Measurements from ENCODE around the gene PMEL.
A peak's percentile ranks its signal among the peaks of the same experiment; 100 is the strongest.
"Not testable (repeated sequence)": the region's sequence is repeated elsewhere in the genome, so short reads cannot be mapped to it uniquely, and the experiment has no call there.

The PMEL gene

GRCh38 chr12:55981882-55982281, 16.0 kb upstream of the PMEL start:
- H3K27me3 ChIP-seq (ENCODE audit: control insufficient read depth, insufficient read depth, low read length); H3K4me1 ChIP-seq (ENCODE audit: control insufficient read depth, insufficient read depth, low read length); H3K9ac ChIP-seq (ENCODE audit: low read depth, low read length); H3K4me3 ChIP-seq (ENCODE audit: low read depth, low read length); H3K9me3 ChIP-seq (ENCODE audit: control insufficient read depth, insufficient read depth, low read length): not testable (repeated sequence)
- peaks cover 11% of the 10 kb centered on the region for H3K36me3 ChIP-seq (ENCODE audit: control insufficient read depth, insufficient read depth, low read length)

GRCh38 chr12:55979069-55979468, 13.2 kb upstream of the PMEL start:
- no peak overlapping the region for H3K4me3 ChIP-seq (ENCODE audit: low read depth, low read length)
- H3K4me1 ChIP-seq (ENCODE audit: control insufficient read depth, insufficient read depth, low read length) = peaks cover 3% of the 10 kb centered on the region
- H3K9me3 ChIP-seq (ENCODE audit: control insufficient read depth, insufficient read depth, low read length) = no peaks in the 10 kb centered on the region
- no peak overlapping the region for H3K9ac ChIP-seq (ENCODE audit: low read depth, low read length)
- H3K36me3 ChIP-seq (ENCODE audit: control insufficient read depth, insufficient read depth, low read length) = peaks cover 11% of the 10 kb centered on the region
- H3K27me3 ChIP-seq (ENCODE audit: control insufficient read depth, insufficient read depth, low read length) = no peaks in the 10 kb centered on the region

GRCh38 chr12:55978393-55978792, 12.6 kb upstream of the PMEL start:
- Histone ChIP-seq H3K9ac (ENCODE audit: low read depth, low read length) (no peak overlapping the region), H3K9me3 (ENCODE audit: control insufficient read depth, insufficient read depth, low read length) (no peaks in the 10 kb centered on the region), H3K36me3 (ENCODE audit: control insufficient read depth, insufficient read depth, low read length) (peaks cover 11% of the 10 kb centered on the region), H3K27me3 (ENCODE audit: control insufficient read depth, insufficient read depth, low read length) (no peaks in the 10 kb centered on the region), H3K4me1 (ENCODE audit: control insufficient read depth, insufficient read depth, low read length) (peaks cover 3% of the 10 kb centered on the region), H3K4me3 (ENCODE audit: low read depth, low read length) (no peak overlapping the region)

- Histone ChIP-seq H3K4me1 (ENCODE audit: control insufficient read depth, insufficient read depth, low read length) (peaks cover 3% of the 10 kb centered on the region), H3K4me3 (ENCODE audit: low read depth, low read length) (peak overlapping the region; percentile 91), H3K36me3 (ENCODE audit: control insufficient read depth, insufficient read depth, low read length) (peaks cover 4% of the 10 kb centered on the region), H3K9ac (ENCODE audit: low read depth, low read length) (peak overlapping the region; percentile 84), H3K9me3 (ENCODE audit: control insufficient read depth, insufficient read depth, low read length) (no peaks in the 10 kb centered on the region), H3K27me3 (ENCODE audit: control insufficient read depth, insufficient read depth, low read length) (no peaks in the 10 kb centered on the region)
Measured at GRCh38 chr12:55974308-55974730, 8.5 kb upstream of the PMEL start.

GRCh38 chr12:55973599-55974307, 7.9 kb upstream of the PMEL start, which contains the start of gene RAB5B:
Gene RAB5B, plus strand, starts transcription at chr12:55974078. Its CDS starts 12,883 bp downstream, at chr12:55986961.
- Histone ChIP-seq H3K27me3 (ENCODE audit: control insufficient read depth, insufficient read depth, low read length) (no peaks in the 10 kb centered on the region), H3K4me1 (ENCODE audit: control insufficient read depth, insufficient read depth, low read length) (peaks cover 3% of the 10 kb centered on the region), H3K36me3 (ENCODE audit: control insufficient read depth, insufficient read depth, low read length) (peaks cover 4% of the 10 kb centered on the region), H3K9me3 (ENCODE audit: control insufficient read depth, insufficient read depth, low read length) (no peaks in the 10 kb centered on the region), H3K4me3 (ENCODE audit: low read depth, low read length) (peak within 1 kb of the TSS; percentile 91), H3K9ac (ENCODE audit: low read depth, low read length) (peak within 1 kb of the TSS; percentile 84)

GRCh38 chr12:55972911-55973598, 7.2 kb upstream of the PMEL start:
- Histone ChIP-seq H3K27me3 (ENCODE audit: control insufficient read depth, insufficient read depth, low read length) (no peaks in the 10 kb centered on the region), H3K4me3 (ENCODE audit: low read depth, low read length) (peak overlapping the region; percentile 49), H3K9ac (ENCODE audit: low read depth, low read length) (no peak overlapping the region), H3K4me1 (ENCODE audit: control insufficient read depth, insufficient read depth, low read length) (peaks cover 3% of the 10 kb centered on the region), H3K9me3 (ENCODE audit: control insufficient read depth, insufficient read depth, low read length) (no peaks in the 10 kb centered on the region), H3K36me3 (ENCODE audit: control insufficient read depth, insufficient read depth, low read length) (peaks cover 4% of the 10 kb centered on the region)

- H3K4me3 ChIP-seq (ENCODE audit: low read depth, low read length) = no peak overlapping the region
Measured at GRCh38 chr12:55972456-55972855, 6.6 kb upstream of the PMEL start.

GRCh38 chr12:55972042-55972441, 6.2 kb upstream of the PMEL start:
- no peaks in the 10 kb centered on the region for H3K36me3 ChIP-seq (ENCODE audit: control insufficient read depth, insufficient read depth, low read length)
- no peaks in the 10 kb centered on the region for H3K9me3 ChIP-seq (ENCODE audit: control insufficient read depth, insufficient read depth, low read length)
- H3K4me3 ChIP-seq (ENCODE audit: low read depth, low read length) = no peak overlapping the region
- no peak overlapping the region for H3K9ac ChIP-seq (ENCODE audit: low read depth, low read length)
- no peaks in the 10 kb centered on the region for H3K27me3 ChIP-seq (ENCODE audit: control insufficient read depth, insufficient read depth, low read length)
- H3K4me1 ChIP-seq (ENCODE audit: control insufficient read depth, insufficient read depth, low read length) = peaks cover 3% of the 10 kb centered on the region

More at GRCh38 chr12:55972456-55972855, 6.6 kb upstream of the PMEL start:
- Histone ChIP-seq H3K36me3 (ENCODE audit: control insufficient read depth, insufficient read depth, low read length) (no peaks in the 10 kb centered on the region), H3K4me1 (ENCODE audit: control insufficient read depth, insufficient read depth, low read length) (peaks cover 3% of the 10 kb centered on the region), H3K27me3 (ENCODE audit: control insufficient read depth, insufficient read depth, low read length) (no peaks in the 10 kb centered on the region), H3K9me3 (ENCODE audit: control insufficient read depth, insufficient read depth, low read length) (no peaks in the 10 kb centered on the region), H3K9ac (ENCODE audit: low read depth, low read length) (no peak overlapping the region)

GRCh38 chr12:55970775-55971174, 4.9 kb upstream of the PMEL start:
- Histone ChIP-seq H3K36me3 (ENCODE audit: control insufficient read depth, insufficient read depth, low read length) (no peaks in the 10 kb centered on the region), H3K4me3 (ENCODE audit: low read depth, low read length) (no peak overlapping the region), H3K9ac (ENCODE audit: low read depth, low read length) (no peak overlapping the region), H3K27me3 (ENCODE audit: control insufficient read depth, insufficient read depth, low read length) (no peaks in the 10 kb centered on the region), H3K4me1 (ENCODE audit: control insufficient read depth, insufficient read depth, low read length) (peaks cover 3% of the 10 kb centered on the region), H3K9me3 (ENCODE audit: control insufficient read depth, insufficient read depth, low read length) (no peaks in the 10 kb centered on the region)

GRCh38 chr12:55969356-55969755, 3.5 kb upstream of the PMEL start:
- H3K4me1 ChIP-seq (ENCODE audit: control insufficient read depth, insufficient read depth, low read length) = no peaks in the 10 kb centered on the region

GRCh38 chr12:55966408-55967281, 803 bp upstream of the PMEL start, which contains the start of gene CDK2:
Gene CDK2, plus strand, starts transcription at chr12:55966830. Its CDS starts 179 bp downstream, at chr12:55967009.
- H3K4me1 ChIP-seq (ENCODE audit: control insufficient read depth, insufficient read depth, low read length) = no peaks in the 10 kb centered on the region
- H3K9me3 ChIP-seq (ENCODE audit: control insufficient read depth, insufficient read depth, low read length) = no peaks in the 10 kb centered on the region
- peak within 1 kb of the TSS; percentile 93 for H3K4me3 ChIP-seq (ENCODE audit: low read depth, low read length)
- H3K27me3 ChIP-seq (ENCODE audit: control insufficient read depth, insufficient read depth, low read length) = no peaks in the 10 kb centered on the region
- no peaks in the 10 kb centered on the region for H3K36me3 ChIP-seq (ENCODE audit: control insufficient read depth, insufficient read depth, low read length)
- peak within 1 kb of the TSS; percentile 82 for H3K9ac ChIP-seq (ENCODE audit: low read depth, low read length)

More at GRCh38 chr12:55969356-55969755, 3.5 kb upstream of the PMEL start:
- Histone ChIP-seq H3K4me3 (ENCODE audit: low read depth, low read length) (no peak overlapping the region), H3K27me3 (ENCODE audit: control insufficient read depth, insufficient read depth, low read length) (no peaks in the 10 kb centered on the region), H3K9me3 (ENCODE audit: control insufficient read depth, insufficient read depth, low read length) (no peaks in the 10 kb centered on the region), H3K9ac (ENCODE audit: low read depth, low read length) (no peak overlapping the region), H3K36me3 (ENCODE audit: control insufficient read depth, insufficient read depth, low read length) (no peaks in the 10 kb centered on the region)
